ENCODE measurements around the gene SUGCT.

DNA sequence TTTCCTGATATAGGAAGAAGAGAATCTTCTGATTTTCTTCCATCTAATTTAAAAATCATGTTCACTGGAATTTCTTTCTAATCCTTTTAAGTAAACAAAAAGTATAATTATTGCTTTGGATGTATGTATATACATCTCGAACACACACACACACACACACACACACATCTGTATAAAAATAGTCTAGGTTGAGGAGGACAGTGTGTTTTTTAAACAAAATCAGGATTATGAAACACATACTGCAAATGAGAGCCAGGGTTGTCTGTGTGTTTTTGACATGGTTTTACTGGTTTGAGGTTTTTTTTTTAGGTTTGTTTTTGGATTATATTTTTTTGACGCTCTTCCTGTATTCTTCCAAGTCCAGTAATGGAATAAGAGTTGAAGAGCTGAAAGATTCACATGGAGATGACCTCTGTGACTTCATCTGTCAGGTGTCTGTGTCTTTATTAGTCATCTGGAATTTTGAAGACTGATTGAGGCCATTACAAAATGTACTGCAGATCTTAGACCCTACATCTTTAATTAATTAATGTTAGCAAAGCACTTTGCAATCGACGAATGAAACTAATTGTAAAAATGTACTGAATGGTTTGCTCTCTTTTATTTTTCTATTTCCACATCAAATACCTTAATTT lies 237.1 kb downstream of the SUGCT start:
- TF ChIP-seq, protein P1, sequence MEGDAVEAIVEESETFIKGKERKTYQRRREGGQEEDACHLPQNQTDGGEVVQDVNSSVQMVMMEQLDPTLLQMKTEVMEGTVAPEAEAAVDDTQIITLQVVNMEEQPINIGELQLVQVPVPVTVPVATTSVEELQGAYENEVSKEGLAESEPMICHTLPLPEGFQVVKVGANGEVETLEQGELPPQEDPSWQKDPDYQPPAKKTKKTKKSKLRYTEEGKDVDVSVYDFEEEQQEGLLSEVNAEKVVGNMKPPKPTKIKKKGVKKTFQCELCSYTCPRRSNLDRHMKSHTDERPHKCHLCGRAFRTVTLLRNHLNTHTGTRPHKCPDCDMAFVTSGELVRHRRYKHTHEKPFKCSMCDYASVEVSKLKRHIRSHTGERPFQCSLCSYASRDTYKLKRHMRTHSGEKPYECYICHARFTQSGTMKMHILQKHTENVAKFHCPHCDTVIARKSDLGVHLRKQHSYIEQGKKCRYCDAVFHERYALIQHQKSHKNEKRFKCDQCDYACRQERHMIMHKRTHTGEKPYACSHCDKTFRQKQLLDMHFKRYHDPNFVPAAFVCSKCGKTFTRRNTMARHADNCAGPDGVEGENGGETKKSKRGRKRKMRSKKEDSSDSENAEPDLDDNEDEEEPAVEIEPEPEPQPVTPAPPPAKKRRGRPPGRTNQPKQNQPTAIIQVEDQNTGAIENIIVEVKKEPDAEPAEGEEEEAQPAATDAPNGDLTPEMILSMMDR (IDR thresholded peaks at IDR 0.05; ENCODE audit: low read depth, low read length) = no peak
- TF ChIP-seq POLR2A (IDR thresholded peaks at IDR 0.05; ENCODE audit: extremely low read depth, insufficient read length) = no peak
